ENCODE data around the gene EIF2B1.
"Not testable (repeated sequence)": the region's sequence is repeated elsewhere in the genome, so short reads cannot be mapped to it uniquely, and the experiment has no call there.

Gene EIF2B1

DNA sequence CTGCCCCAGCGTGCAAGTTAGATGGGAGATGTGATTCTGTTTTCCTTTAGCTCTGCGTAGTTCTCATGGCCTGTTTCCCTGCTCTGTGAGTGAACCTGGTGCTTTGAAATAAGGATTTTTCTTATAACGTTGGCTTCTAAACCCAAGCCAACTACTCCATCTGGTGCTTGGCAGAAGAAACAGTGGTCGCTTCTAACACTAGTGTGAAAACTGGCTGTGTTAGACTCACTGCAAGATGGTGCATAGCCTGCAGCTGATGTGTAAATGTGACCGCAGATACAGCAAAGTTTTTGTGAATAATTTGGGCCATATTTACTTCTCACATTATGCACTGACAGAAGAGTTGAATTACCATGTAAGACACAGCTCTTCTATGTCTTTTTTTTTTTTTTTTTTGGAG is 12.4 kb upstream of the EIF2B1 start:
- Mint-ChIP-seq H3K4me3 (no peak overlapping the region), H3K4me1 (no peaks in the 10 kb centered on the region), H3K9me3 (no peaks in the 10 kb centered on the region), H3K27ac (no peak overlapping the region), H3K36me3 (peaks cover 50% of the 10 kb centered on the region), H3K27me3 (no peaks in the 10 kb centered on the region)
- no peak for ATAC-seq

GRCh38 chr12:123645380-123645779 is 11.9 kb upstream of the EIF2B1 start:
- Mint-ChIP-seq H3K9me3 (no peaks in the 10 kb centered on the region), H3K27me3 (no peaks in the 10 kb centered on the region), H3K27ac (no peak overlapping the region), H3K4me1 (no peaks in the 10 kb centered on the region), H3K4me3 (no peak overlapping the region), H3K36me3 (peaks cover 48% of the 10 kb centered on the region)
- no peak for ATAC-seq

GRCh38 chr12:123643911-123644310 is 10.4 kb upstream of the EIF2B1 start:
- no peak overlapping the region for H3K27ac Mint-ChIP-seq
- no peak overlapping the region for H3K4me3 Mint-ChIP-seq
- ATAC-seq, result no peak
- peaks cover 51% of the 10 kb centered on the region for H3K36me3 Mint-ChIP-seq
- no peaks in the 10 kb centered on the region for H3K4me1 Mint-ChIP-seq
- no peaks in the 10 kb centered on the region for H3K9me3 Mint-ChIP-seq
- no peaks in the 10 kb centered on the region for H3K27me3 Mint-ChIP-seq

- no peak for ATAC-seq
- Mint-ChIP-seq H3K9me3 (no peaks in the 10 kb centered on the region), H3K27me3 (no peaks in the 10 kb centered on the region), H3K4me3 (peak overlapping the region; percentile 96), H3K4me1 (peaks cover 20% of the 10 kb centered on the region), H3K27ac (peak overlapping the region; percentile 95), H3K36me3 (peaks cover 15% of the 10 kb centered on the region)
These were observed 666 bp upstream of the EIF2B1 start for GRCh38 chr12:123634142-123634561.

GRCh38 chr12:123621619-123622530 is 11.6 kb downstream of the EIF2B1 start:
- ATAC-seq, result no peak
- H3K4me1 Mint-ChIP-seq, result no peaks in the 10 kb centered on the region
- H3K9me3 Mint-ChIP-seq, result no peaks in the 10 kb centered on the region
- no peak overlapping the region for H3K27ac Mint-ChIP-seq
- no peak overlapping the region for H3K4me3 Mint-ChIP-seq
- H3K27me3 Mint-ChIP-seq, result no peaks in the 10 kb centered on the region
- peaks cover 71% of the 10 kb centered on the region for H3K36me3 Mint-ChIP-seq

- no peak overlapping the region for H3K4me3 Mint-ChIP-seq
- H3K36me3 Mint-ChIP-seq, result peaks cover 69% of the 10 kb centered on the region
- H3K4me1 Mint-ChIP-seq, result no peaks in the 10 kb centered on the region
- ATAC-seq, result no peak
- H3K27ac Mint-ChIP-seq, result no peak overlapping the region
- no peaks in the 10 kb centered on the region for H3K9me3 Mint-ChIP-seq
- H3K27me3 Mint-ChIP-seq, result no peaks in the 10 kb centered on the region
These were observed 12.4 kb downstream of the EIF2B1 start for GRCh38 chr12:123621101-123621500.

GRCh38 chr12:123617580-123617979 is 15.9 kb downstream of the EIF2B1 start:
- H3K27ac Mint-ChIP-seq, result no peak overlapping the region
- no peak overlapping the region for H3K4me3 Mint-ChIP-seq
- ATAC-seq, result no peak
- no peaks in the 10 kb centered on the region for H3K27me3 Mint-ChIP-seq
- H3K36me3 Mint-ChIP-seq, result peaks cover 69% of the 10 kb centered on the region
- H3K9me3 Mint-ChIP-seq, result no peaks in the 10 kb centered on the region
- H3K4me1 Mint-ChIP-seq, result no peaks in the 10 kb centered on the region

- no peak for ATAC-seq
- H3K27me3 Mint-ChIP-seq, result no peaks in the 10 kb centered on the region
- H3K4me1 Mint-ChIP-seq, result no peaks in the 10 kb centered on the region
- H3K4me3 Mint-ChIP-seq, result no peak overlapping the region
- peaks cover 72% of the 10 kb centered on the region for H3K36me3 Mint-ChIP-seq
- no peak overlapping the region for H3K27ac Mint-ChIP-seq
- H3K9me3 Mint-ChIP-seq, result no peaks in the 10 kb centered on the region
These were observed 16.3 kb downstream of the EIF2B1 start for GRCh38 chr12:123617144-123617543.

- Mint-ChIP-seq H3K4me1 (no peaks in the 10 kb centered on the region), H3K27ac (no peak overlapping the region), H3K27me3 (no peaks in the 10 kb centered on the region), H3K9me3 (no peaks in the 10 kb centered on the region), H3K4me3 (no peak overlapping the region), H3K36me3 (peaks cover 68% of the 10 kb centered on the region)
- ATAC-seq, result no peak
These were observed 19.0 kb downstream of the EIF2B1 start for GRCh38 chr12:123614531-123614930.

DNA sequence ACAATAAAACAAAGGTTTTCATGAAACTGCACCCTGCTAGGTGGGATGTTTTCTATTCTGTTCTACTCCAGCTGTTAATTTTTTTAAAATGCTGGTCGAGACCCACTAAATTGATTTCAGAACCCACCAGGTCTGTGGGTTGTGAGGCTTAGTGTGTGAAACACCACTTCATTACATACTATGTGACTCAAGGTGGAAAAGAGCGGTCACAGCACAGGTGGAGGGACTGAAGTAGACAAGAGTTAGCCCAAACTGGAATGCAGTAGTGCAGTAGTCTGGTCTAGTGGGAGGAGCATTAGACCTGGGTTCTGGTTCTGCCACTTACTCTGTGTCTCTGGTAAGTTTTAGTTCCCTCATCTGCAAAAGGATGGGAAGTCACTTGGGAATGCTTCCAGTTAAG is 19.4 kb downstream of the EIF2B1 start:
- H3K27me3 Mint-ChIP-seq, result no peaks in the 10 kb centered on the region
- H3K27ac Mint-ChIP-seq, result no peak overlapping the region
- H3K9me3 Mint-ChIP-seq, result no peaks in the 10 kb centered on the region
- no peaks in the 10 kb centered on the region for H3K4me1 Mint-ChIP-seq
- H3K4me3 Mint-ChIP-seq, result no peak overlapping the region
- H3K36me3 Mint-ChIP-seq, result peaks cover 68% of the 10 kb centered on the region
- no peak for ATAC-seq

DNA sequence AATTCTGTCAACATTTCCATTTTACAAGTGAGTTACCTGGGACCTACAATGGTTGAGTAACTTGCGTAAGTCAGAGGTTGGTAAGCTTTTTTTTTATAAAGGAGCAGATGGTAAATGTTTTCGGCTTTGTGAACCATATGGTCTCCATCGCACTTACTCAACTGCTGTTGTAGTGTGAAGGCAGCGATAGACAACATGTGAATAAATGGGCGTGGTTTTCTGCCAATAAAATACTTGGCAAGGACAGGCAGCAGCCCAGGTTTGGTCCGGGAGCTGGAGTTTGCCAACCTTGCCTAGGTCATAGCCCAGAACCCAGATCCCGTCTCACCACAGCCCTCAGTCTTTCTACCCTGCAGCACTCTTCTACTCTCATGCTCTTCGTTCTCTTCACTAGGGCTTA is 25.3 kb downstream of the EIF2B1 start:
- H3K36me3 Mint-ChIP-seq, result peaks cover 59% of the 10 kb centered on the region
- H3K27ac Mint-ChIP-seq, result no peak overlapping the region

DNA sequence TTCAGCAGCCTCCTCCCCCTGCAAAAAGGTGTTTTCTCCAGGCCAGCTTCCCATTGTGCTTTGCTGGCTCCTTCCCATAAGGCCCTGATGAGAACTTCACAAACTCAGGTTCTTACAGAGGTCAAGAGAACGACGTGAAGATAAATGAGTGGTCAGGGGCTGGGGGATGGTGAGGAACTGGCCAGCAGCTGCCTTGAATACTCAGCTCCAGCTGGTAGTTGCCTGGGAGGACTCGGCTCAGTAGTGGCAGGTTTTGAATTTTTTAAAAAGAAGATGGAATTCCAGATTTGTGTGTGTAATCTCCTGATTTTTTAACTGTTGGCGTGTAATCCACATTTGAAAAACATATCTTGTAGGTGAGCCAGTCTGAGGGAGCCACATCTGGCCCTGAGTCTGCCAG is 25.7 kb downstream of the EIF2B1 start:
- Mint-ChIP-seq H3K9me3 (no peaks in the 10 kb centered on the region), H3K4me3 (no peak overlapping the region), H3K27ac (no peak overlapping the region), H3K4me1 (peaks cover 5% of the 10 kb centered on the region), H3K27me3 (no peaks in the 10 kb centered on the region), H3K36me3 (peaks cover 55% of the 10 kb centered on the region)
- no peak for ATAC-seq

More for the DNA sequence above, 25.3 kb downstream of the EIF2B1 start:
- Mint-ChIP-seq H3K27me3 (no peaks in the 10 kb centered on the region), H3K9me3 (no peaks in the 10 kb centered on the region), H3K4me1 (peaks cover 1% of the 10 kb centered on the region), H3K4me3 (no peak overlapping the region)
- no peak for ATAC-seq

GRCh38 chr12:123603495-123603894 is 30.0 kb downstream of the EIF2B1 start:
- not testable (repeated sequence) for H3K4me3 Mint-ChIP-seq
- peaks cover 19% of the 10 kb centered on the region for H3K4me1 Mint-ChIP-seq

DNA sequence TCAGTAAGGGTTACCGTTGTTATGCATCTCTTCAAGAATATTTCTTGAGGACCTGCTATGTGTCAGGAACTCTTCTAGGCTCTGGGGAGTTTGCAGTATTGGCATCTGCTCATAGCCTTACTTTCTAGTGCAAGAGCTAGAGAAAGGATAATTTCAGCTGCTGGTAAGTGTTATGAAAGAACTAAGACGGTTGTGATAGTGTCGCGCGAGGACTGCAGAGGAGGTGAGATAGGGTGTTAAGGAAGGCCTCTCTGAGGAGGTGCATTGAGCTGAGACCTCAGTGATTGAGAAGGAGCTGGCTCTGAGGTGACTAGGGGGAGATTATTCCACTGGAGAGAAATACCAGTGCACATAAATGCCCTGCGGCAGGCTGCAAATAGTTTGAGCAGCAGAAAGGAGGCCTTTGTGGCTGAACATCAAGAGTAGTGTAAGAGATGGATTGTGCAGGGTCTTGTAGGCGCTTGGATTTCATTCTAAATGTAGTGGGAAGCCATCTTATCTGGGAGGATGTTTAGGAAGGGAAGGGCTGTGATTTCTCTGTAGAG is 30.8 kb downstream of the EIF2B1 start:
- no peaks in the 10 kb centered on the region for H3K9me3 Mint-ChIP-seq
- H3K4me1 Mint-ChIP-seq, result peaks cover 19% of the 10 kb centered on the region
- H3K27ac Mint-ChIP-seq, result peak overlapping the region; percentile 86
- H3K36me3 Mint-ChIP-seq, result peaks cover 16% of the 10 kb centered on the region
- ATAC-seq, result peak; percentile 41
- H3K27me3 Mint-ChIP-seq, result no peaks in the 10 kb centered on the region
- H3K4me3 Mint-ChIP-seq, result peak overlapping the region; percentile 85

More at GRCh38 chr12:123603495-123603894, 30.0 kb downstream of the EIF2B1 start:
- H3K9me3 Mint-ChIP-seq, ATAC-seq, H3K27me3 Mint-ChIP-seq: not testable (repeated sequence)
- peak overlapping the region; percentile 86 for H3K27ac Mint-ChIP-seq
- H3K36me3 Mint-ChIP-seq, result peaks cover 22% of the 10 kb centered on the region

- Mint-ChIP-seq H3K27me3 (no peaks in the 10 kb centered on the region), H3K4me3 (peak within 1 kb of the TSS; percentile 85), H3K36me3 (peaks cover 16% of the 10 kb centered on the region), H3K9me3 (no peaks in the 10 kb centered on the region), H3K27ac (peak within 1 kb of the TSS; percentile 86), H3K4me1 (peaks cover 19% of the 10 kb centered on the region)
- ATAC-seq, result peak; percentile 96
These were observed 31.6 kb downstream of the EIF2B1 start, which contains the start of gene DDX55 for GRCh38 chr12:123601602-123602489. Gene DDX55 (plus strand): TSS chr12:123602099. CDS start chr12:123602149, 50 bp downstream.
